GM12891 (cell line): ENCODE measurements around the gene TNFRSF13B.

Experiments used
- PAX5 ChIP-seq: IDR thresholded peaks from 2 replicates; pipeline ENCODE4 v1.6.1; 2011; ENCODE audit warnings: low read length, moderate library complexity, mild to moderate bottlenecking; ENCODE audit not compliant: insufficient read depth, severe bottlenecking
- POLR2A ChIP-seq: IDR thresholded peaks from 2 replicates; pipeline ENCODE4 v1.6.1; 2011; ENCODE audit warnings: low read depth, low read length, control low read depth
- POLR2AphosphoS5 ChIP-seq: IDR thresholded peaks from 2 replicates; pipeline ENCODE4 v1.6.1; 2011; ENCODE audit warnings: low read depth, low read length, control low read depth
- POU2F2 ChIP-seq: IDR thresholded peaks from 2 replicates; pipeline ENCODE4 v1.6.1; 2011; ENCODE audit warnings: low read depth, mild to moderate bottlenecking, control low read depth, low read length, moderate library complexity
- SPI1 ChIP-seq: IDR thresholded peaks from 2 replicates; pipeline ENCODE4 v1.6.1; 2011; ENCODE audit warnings: low read depth, low read length, control low read depth
- TAF1 ChIP-seq: IDR thresholded peaks from 2 replicates; pipeline ENCODE4 v1.6.1; 2011; ENCODE audit warnings: low read depth, low read length, control low read depth

- TF ChIP-seq POLR2A = no peak
- no peak for TF ChIP-seq POLR2AphosphoS5
- 0 out of 2 replicates have a peak, but pooled peaks have one; percentile 9 for TF ChIP-seq SPI1
- no peak for TF ChIP-seq TAF1
- peak; percentile 75; the same call in 1 of the 2 replicates for TF ChIP-seq POU2F2
- no peak for TF ChIP-seq PAX5
Measured at GRCh38 chr17:16947470-16947869, 24.4 kb downstream of the TNFRSF13B start.
